CD4-positive, CD25-positive, alpha-beta regulatory T cell (primary cell): ENCODE measurements around the gene IDH2. TPM values are rescaled to one million over a fixed set of nuclear protein-coding genes. Genes with fewer than 3 reads are reported as not detected.

Experiments
- ATAC-seq, 2 donors: fragments of 150-1000 bp; cut with Tn5 transposase; one replicate each; pipeline ENCODE4 v1.10.0; 2021; ENCODE audit warnings: low read depth in 2 of 2, moderate number of reproducible peaks in 2 of 2, moderate library complexity in 1 of 2
- DNase-seq, 3 donors: peaks; one replicate each; pipeline versions ENCODE4 v3.0.0 to v3.0.0-alpha.2; 2012 to 2022; ENCODE audit warnings: mixed read lengths in 1 of 3
- H3K27ac ChIP-seq: one replicate; pipeline ENCODE4 v1.7.0; 2013; ENCODE audit warnings: mild to moderate bottlenecking, low read length; ENCODE audit not compliant: insufficient read depth, poor library complexity, severe bottlenecking
- H3K27me3 ChIP-seq: one replicate; pipeline ENCODE4 v1.7.0; 2013; ENCODE audit warnings: low read length; ENCODE audit not compliant: control insufficient read depth, insufficient read depth
- H3K36me3 ChIP-seq: one replicate; pipeline ENCODE4 v1.7.0; 2013; ENCODE audit warnings: mild to moderate bottlenecking, low read length, moderate library complexity; ENCODE audit not compliant: control insufficient read depth, insufficient read depth
- H3K4me1 ChIP-seq: 2 replicates; pipeline ENCODE4 v1.7.0; 2013; ENCODE audit warnings: mild to moderate bottlenecking, low read length; ENCODE audit not compliant: insufficient read depth, control insufficient read depth, poor library complexity, severe bottlenecking
- H3K4me3 ChIP-seq: one replicate; pipeline ENCODE4 v1.7.0; 2013; ENCODE audit warnings: low read depth, mild to moderate bottlenecking, low read length, moderate library complexity
- H3K9me3 ChIP-seq, 2 experiments: 1 replicate in 1 of 2; 2 replicates in 1 of 2; pipeline ENCODE4 v1.7.0; 2013; ENCODE audit warnings: low read length in 2 of 2, mild to moderate bottlenecking in 1 of 2, moderate library complexity in 1 of 2; ENCODE audit not compliant: control insufficient read depth in 2 of 2
- H3K27ac Mint-ChIP-seq, 3 donors: one replicate each; pipeline ENCODE4 v1.8.0; 2020 to 2022; ENCODE audit warnings: mild to moderate bottlenecking in 3 of 3, mixed read lengths in 3 of 3, moderate library complexity in 2 of 3
- H3K27me3 Mint-ChIP-seq: one replicate; pipeline ENCODE4 v1.8.0; 2022; ENCODE audit warnings: mild to moderate bottlenecking, mixed read lengths
- H3K36me3 Mint-ChIP-seq: one replicate; pipeline ENCODE4 v1.8.0; 2020; ENCODE audit warnings: mixed read lengths
- H3K4me1 Mint-ChIP-seq, 4 donors: one replicate each; pipeline ENCODE4 v1.8.0; 2020 to 2022; ENCODE audit warnings: mixed read lengths in 4 of 4, mild to moderate bottlenecking in 1 of 4
- H3K4me3 Mint-ChIP-seq, 4 donors: one replicate each; pipeline ENCODE4 v1.8.0; 2020 to 2022; ENCODE audit warnings: mild to moderate bottlenecking in 4 of 4, mixed read lengths in 4 of 4, moderate library complexity in 3 of 4
- H3K9me3 Mint-ChIP-seq, 7 donors: one replicate each; pipeline ENCODE4 v1.8.0; 2020 to 2022; ENCODE audit warnings: mixed read lengths in 7 of 7, mild to moderate bottlenecking in 3 of 7, moderate library complexity in 2 of 7
- polyA plus RNA-seq, 4 donors: library from polyadenylated mRNA; unstranded; fragments of 300-500 nt; fragmentation: Illumina TruSeq; gene quantifications; one replicate each; pipeline ENCODE4 v1.2.3, GENCODE V29; 2021
- total RNA-seq: library from RNA; stranded (reverse); gene quantifications from one replicate; pipeline ENCODE4 v1.2.3, GENCODE V29; 2022

IDH2 gene
- total and polyA plus RNA-seq, 5 donors from 2014 or later, result 60.8 to 123 (median 91.0) TPM

- H3K9me3 Mint-ChIP-seq, result peaks cover 0 to 3% (median 0%) of the 10 kb centered on the region in 7 donors
- Histone ChIP-seq H3K4me1 (peaks cover 43% of the 10 kb centered on the region), H3K4me3 (no peak overlapping the region)
Measured at GRCh38 chr15:90059208-90059985, 42.9 kb downstream of the IDH2 start.

GRCh38 chr15:90058775-90059174, 43.5 kb downstream of the IDH2 start:
- Histone ChIP-seq H3K27me3 (no peaks in the 10 kb centered on the region), H3K4me1 (peaks cover 43% of the 10 kb centered on the region), H3K4me3 (no peak overlapping the region), H3K27ac (peak overlapping the region; percentile 82), H3K36me3 (no peaks in the 10 kb centered on the region), H3K9me3 (no peaks in the 10 kb centered on the region)
- peak overlapping the region; percentile 92 to 98 (median 95) for H3K27ac Mint-ChIP-seq
- no peak for DNase-seq
- peaks cover 0 to 3% (median 0%) of the 10 kb centered on the region in 7 donors for H3K9me3 Mint-ChIP-seq
- peak overlapping the region in 3 of 4 donors; percentile 23 to 69 (median 64) for H3K4me3 Mint-ChIP-seq
- H3K27me3 Mint-ChIP-seq, result no peaks in the 10 kb centered on the region
- H3K36me3 Mint-ChIP-seq, result peaks cover 8% of the 10 kb centered on the region
- ATAC-seq, result no peak
- H3K4me1 Mint-ChIP-seq, result peaks cover 6 to 76% (median 29%) of the 10 kb centered on the region in 4 donors

More at GRCh38 chr15:90059208-90059985, 42.9 kb downstream of the IDH2 start:
- ATAC-seq (peak; percentile 74 to 76), DNase-seq (peak; percentile 23 to 88 (median 63))
- H3K36me3 ChIP-seq, result no peaks in the 10 kb centered on the region
- Mint-ChIP-seq H3K4me1 (peaks cover 6 to 73% (median 27%) of the 10 kb centered on the region in 4 donors), H3K36me3 (peaks cover 8% of the 10 kb centered on the region), H3K4me3 (peak overlapping the region; percentile 32 to 69 (median 62)), H3K27me3 (no peaks in the 10 kb centered on the region), H3K27ac (peak overlapping the region; percentile 92 to 98 (median 95))
- peak overlapping the region; percentile 82 for H3K27ac ChIP-seq
- no peaks in the 10 kb centered on the region for H3K27me3 ChIP-seq
- H3K9me3 ChIP-seq, result no peaks in the 10 kb centered on the region

- no peaks in the 10 kb centered on the region for H3K27me3 Mint-ChIP-seq
- peak overlapping the region; percentile 82 for H3K27ac ChIP-seq
- H3K27ac Mint-ChIP-seq, result peak overlapping the region; percentile 89 to 95 (median 92)
Measured at GRCh38 chr15:90058308-90058707, 44.0 kb downstream of the IDH2 start.

GRCh38 chr15:90056529-90056928, 45.7 kb downstream of the IDH2 start:
- Mint-ChIP-seq H3K9me3 (peaks cover 0 to 3% (median 0%) of the 10 kb centered on the region in 7 donors), H3K27ac (no peak overlapping the region), H3K4me1 (peaks cover 6 to 67% (median 20%) of the 10 kb centered on the region in 4 donors), H3K27me3 (no peaks in the 10 kb centered on the region), H3K36me3 (peaks cover 8% of the 10 kb centered on the region), H3K4me3 (no peak overlapping the region)
- no peak overlapping the region for H3K4me3 ChIP-seq
- H3K36me3 ChIP-seq, result no peaks in the 10 kb centered on the region
- H3K27ac ChIP-seq, result no peak overlapping the region
- ATAC-seq (no peak), DNase-seq (no peak)
- H3K4me1 ChIP-seq, result peaks cover 27% of the 10 kb centered on the region
- H3K9me3 ChIP-seq, result no peaks in the 10 kb centered on the region
- H3K27me3 ChIP-seq, result no peaks in the 10 kb centered on the region

More at GRCh38 chr15:90058308-90058707, 44.0 kb downstream of the IDH2 start:
- H3K9me3 Mint-ChIP-seq, result peaks cover 0 to 3% (median 0%) of the 10 kb centered on the region in 7 donors
- no peak overlapping the region for H3K4me3 ChIP-seq
- no peaks in the 10 kb centered on the region for H3K27me3 ChIP-seq
- ATAC-seq (no peak), DNase-seq (no peak)
- no peaks in the 10 kb centered on the region for H3K9me3 ChIP-seq
- peaks cover 6 to 73% (median 29%) of the 10 kb centered on the region in 4 donors for H3K4me1 Mint-ChIP-seq
- peaks cover 43% of the 10 kb centered on the region for H3K4me1 ChIP-seq
- H3K36me3 Mint-ChIP-seq, result peaks cover 8% of the 10 kb centered on the region
- no peaks in the 10 kb centered on the region for H3K36me3 ChIP-seq
- no peak overlapping the region for H3K4me3 Mint-ChIP-seq

GRCh38 chr15:90055182-90055581, 47.1 kb downstream of the IDH2 start:
- DNase-seq, result no peak
- Mint-ChIP-seq H3K27me3 (no peaks in the 10 kb centered on the region), H3K4me3 (no peak overlapping the region), H3K9me3 (peaks cover 0 to 3% (median 0%) of the 10 kb centered on the region in 7 donors), H3K4me1 (peaks cover 6 to 59% (median 21%) of the 10 kb centered on the region in 4 donors), H3K36me3 (peaks cover 8% of the 10 kb centered on the region), H3K27ac (peak overlapping the region in 2 of 3 donors; percentile 48 to 81)
- no peaks in the 10 kb centered on the region for H3K9me3 ChIP-seq
- ATAC-seq, result no peak
- H3K4me1 ChIP-seq, result peaks cover 13% of the 10 kb centered on the region
- no peak overlapping the region for H3K27ac ChIP-seq
- H3K36me3 ChIP-seq, result no peaks in the 10 kb centered on the region
- no peaks in the 10 kb centered on the region for H3K27me3 ChIP-seq
- H3K4me3 ChIP-seq, result no peak overlapping the region

- no peak overlapping the region for H3K4me3 ChIP-seq
- no peaks in the 10 kb centered on the region for H3K27me3 ChIP-seq
- H3K36me3 ChIP-seq, result no peaks in the 10 kb centered on the region
- peak overlapping the region in 2 of 3 donors; percentile 48 to 81 for H3K27ac Mint-ChIP-seq
- H3K4me3 Mint-ChIP-seq, result no peak overlapping the region
- no peak for DNase-seq
- no peaks in the 10 kb centered on the region for H3K9me3 ChIP-seq
- ATAC-seq, result no peak
- H3K36me3 Mint-ChIP-seq, result peaks cover 14% of the 10 kb centered on the region
- peaks cover 6 to 58% (median 19%) of the 10 kb centered on the region in 4 donors for H3K4me1 Mint-ChIP-seq
- H3K27ac ChIP-seq, result no peak overlapping the region
- no peaks in the 10 kb centered on the region for H3K27me3 Mint-ChIP-seq
- H3K9me3 Mint-ChIP-seq, result peaks cover 0 to 2% (median 0%) of the 10 kb centered on the region in 7 donors
- peaks cover 10% of the 10 kb centered on the region for H3K4me1 ChIP-seq
Measured at GRCh38 chr15:90054618-90055097, 47.6 kb downstream of the IDH2 start.

GRCh38 chr15:90053685-90054466, 48.4 kb downstream of the IDH2 start:
- H3K9me3 Mint-ChIP-seq, result no peaks in the 10 kb centered on the region
- H3K4me1 Mint-ChIP-seq, result peaks cover 6 to 54% (median 15%) of the 10 kb centered on the region in 4 donors
- H3K36me3 ChIP-seq, result no peaks in the 10 kb centered on the region
- H3K9me3 ChIP-seq, result no peaks in the 10 kb centered on the region
- no peak overlapping the region for H3K4me3 Mint-ChIP-seq
- H3K4me1 ChIP-seq, result peaks cover 2% of the 10 kb centered on the region
- H3K27me3 Mint-ChIP-seq, result no peaks in the 10 kb centered on the region
- peaks cover 14% of the 10 kb centered on the region for H3K36me3 Mint-ChIP-seq
- H3K4me3 ChIP-seq, result no peak overlapping the region
- no peak overlapping the region for H3K27ac ChIP-seq
- ATAC-seq (no peak), DNase-seq (no peak)
- H3K27ac Mint-ChIP-seq, result no peak overlapping the region
- no peaks in the 10 kb centered on the region for H3K27me3 ChIP-seq
